HG02970 (cell line): Measurements from ENCODE around the gene HPCAL1.

Source experiments
- ATAC-seq: cut with Tn5 transposase; IDR thresholded peaks from one replicate; pipeline ENCODE4 v1.9.1; 2021; ENCODE audit warnings: mild to moderate bottlenecking, moderate library complexity, moderate number of reproducible peaks; ENCODE audit not compliant: unreplicated experiment, low FRiP score

Gene HPCAL1

GRCh38 chr2:10300328-10300920, 2.3 kb upstream of the HPCAL1 start:
- ATAC-seq = no peak

- ATAC-seq = no peak
These were observed 1.4 kb upstream of the HPCAL1 start for GRCh38 chr2:10300997-10301940.

GRCh38 chr2:10301941-10302478, 694 bp upstream of the HPCAL1 start:
- no peak for ATAC-seq

GRCh38 chr2:10303181-10303693, 533 bp downstream of the HPCAL1 start:
- ATAC-seq = peak; percentile 7

GRCh38 chr2:10303694-10304378, 1.1 kb downstream of the HPCAL1 start:
- ATAC-seq = no peak

GRCh38 chr2:10304458-10305253, 2.0 kb downstream of the HPCAL1 start:
- ATAC-seq = no peak

GRCh38 chr2:10305254-10305635, 2.5 kb downstream of the HPCAL1 start:
- no peak for ATAC-seq

GRCh38 chr2:10305715-10306114, 3.0 kb downstream of the HPCAL1 start:
- ATAC-seq = no peak

GRCh38 chr2:10306901-10307463, 4.3 kb downstream of the HPCAL1 start:
- ATAC-seq = no peak

GRCh38 chr2:10307561-10308156, 5.0 kb downstream of the HPCAL1 start:
- ATAC-seq = no peak

GRCh38 chr2:10308866-10309265, 6.2 kb downstream of the HPCAL1 start:
- no peak for ATAC-seq

GRCh38 chr2:10309286-10309685, 6.6 kb downstream of the HPCAL1 start:
- ATAC-seq = no peak

- no peak for ATAC-seq
These were observed 7.7 kb downstream of the HPCAL1 start for GRCh38 chr2:10310309-10310888.

GRCh38 chr2:10311736-10312135, 9.0 kb downstream of the HPCAL1 start:
- no peak for ATAC-seq

- ATAC-seq = no peak
These were observed 9.8 kb downstream of the HPCAL1 start for GRCh38 chr2:10312437-10312957.

- no peak for ATAC-seq
These were observed 13.6 kb downstream of the HPCAL1 start for GRCh38 chr2:10316336-10316735.

GRCh38 chr2:10316860-10317259, 14.2 kb downstream of the HPCAL1 start:
- no peak for ATAC-seq

- no peak for ATAC-seq
These were observed 14.9 kb downstream of the HPCAL1 start for GRCh38 chr2:10317646-10318045.

GRCh38 chr2:10318345-10318744, 15.6 kb downstream of the HPCAL1 start:
- no peak for ATAC-seq
